ENCODE data around the gene NPY. TPM values are rescaled to one million over a fixed set of nuclear protein-coding genes. Genes with fewer than 3 reads are reported as not detected.

Gene NPY
- total and polyA plus RNA-seq, 4 donors, result 0.47 TPM; not detected in 3

- TF ChIP-seq CTCF (IDR thresholded peaks at IDR 0.05; ENCODE audit: low read depth, low read length, missing input control) (no peak), YY1 (IDR thresholded peaks at IDR 0.05) (no peak), HNF4A (conservative IDR thresholded peaks at IDR 0.05) (no peak), HNF4G (IDR thresholded peaks at IDR 0.05) (no peak)
Measured at GRCh38 chr7:24297362-24297761, 13.4 kb downstream of the NPY start (continued).

GRCh38 chr7:24298696-24299095 lies 14.7 kb downstream of the NPY start:
- Histone ChIP-seq H3K4me1 (ENCODE audit: control insufficient read depth in 4 of 4, insufficient read depth in 4 of 4, low read length in 3 of 4) (no peaks in the 10 kb centered on the region), H3K36me3 (ENCODE audit: control insufficient read depth in 4 of 4, insufficient read depth in 3 of 4, low read depth in 1 of 4, low read length in 3 of 4) (no peaks in the 10 kb centered on the region), H3K27ac (ENCODE audit: low read depth in 1 of 2, low read length in 2 of 2) (no peak overlapping the region), H3K9me3 (ENCODE audit: control insufficient read depth in 4 of 4, low read length in 3 of 4) (no peaks in the 10 kb centered on the region), H3K4me3 (ENCODE audit: low read depth in 1 of 3, low read length in 3 of 3) (no peak overlapping the region), H3K9ac (ENCODE audit: low read depth in 1 of 2, low read length in 2 of 2) (no peak overlapping the region), H3K27me3 (ENCODE audit: control insufficient read depth in 4 of 4, insufficient read depth in 4 of 4, low read length in 3 of 4) (no peaks in the 10 kb centered on the region)
- no peak for DNase-seq (ENCODE audit: low spot score)
- TF ChIP-seq SP1 (IDR thresholded peaks at IDR 0.05) (no peak), HNF4G (IDR thresholded peaks at IDR 0.05) (no peak), JUND (IDR thresholded peaks at IDR 0.05) (no peak), NR2F2 (IDR thresholded peaks at IDR 0.05) (no peak), YY1 (IDR thresholded peaks at IDR 0.05) (no peak), GABPA (IDR thresholded peaks at IDR 0.05 in 1 of 2, conservative IDR thresholded peaks at IDR 0.05 in 1 of 2) (no peak), TAF1 (conservative IDR thresholded peaks at IDR 0.05) (no peak), HNF4A (conservative IDR thresholded peaks at IDR 0.05) (no peak), CTCF (IDR thresholded peaks at IDR 0.05; ENCODE audit: low read depth, low read length, missing input control) (no peak), FOXA1 (IDR thresholded peaks at IDR 0.05) (no peak)
- TF ChIP-seq, protein P1, sequence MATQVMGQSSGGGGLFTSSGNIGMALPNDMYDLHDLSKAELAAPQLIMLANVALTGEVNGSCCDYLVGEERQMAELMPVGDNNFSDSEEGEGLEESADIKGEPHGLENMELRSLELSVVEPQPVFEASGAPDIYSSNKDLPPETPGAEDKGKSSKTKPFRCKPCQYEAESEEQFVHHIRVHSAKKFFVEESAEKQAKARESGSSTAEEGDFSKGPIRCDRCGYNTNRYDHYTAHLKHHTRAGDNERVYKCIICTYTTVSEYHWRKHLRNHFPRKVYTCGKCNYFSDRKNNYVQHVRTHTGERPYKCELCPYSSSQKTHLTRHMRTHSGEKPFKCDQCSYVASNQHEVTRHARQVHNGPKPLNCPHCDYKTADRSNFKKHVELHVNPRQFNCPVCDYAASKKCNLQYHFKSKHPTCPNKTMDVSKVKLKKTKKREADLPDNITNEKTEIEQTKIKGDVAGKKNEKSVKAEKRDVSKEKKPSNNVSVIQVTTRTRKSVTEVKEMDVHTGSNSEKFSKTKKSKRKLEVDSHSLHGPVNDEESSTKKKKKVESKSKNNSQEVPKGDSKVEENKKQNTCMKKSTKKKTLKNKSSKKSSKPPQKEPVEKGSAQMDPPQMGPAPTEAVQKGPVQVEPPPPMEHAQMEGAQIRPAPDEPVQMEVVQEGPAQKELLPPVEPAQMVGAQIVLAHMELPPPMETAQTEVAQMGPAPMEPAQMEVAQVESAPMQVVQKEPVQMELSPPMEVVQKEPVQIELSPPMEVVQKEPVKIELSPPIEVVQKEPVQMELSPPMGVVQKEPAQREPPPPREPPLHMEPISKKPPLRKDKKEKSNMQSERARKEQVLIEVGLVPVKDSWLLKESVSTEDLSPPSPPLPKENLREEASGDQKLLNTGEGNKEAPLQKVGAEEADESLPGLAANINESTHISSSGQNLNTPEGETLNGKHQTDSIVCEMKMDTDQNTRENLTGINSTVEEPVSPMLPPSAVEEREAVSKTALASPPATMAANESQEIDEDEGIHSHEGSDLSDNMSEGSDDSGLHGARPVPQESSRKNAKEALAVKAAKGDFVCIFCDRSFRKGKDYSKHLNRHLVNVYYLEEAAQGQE (IDR thresholded peaks at IDR 0.05), result no peak

DNA sequence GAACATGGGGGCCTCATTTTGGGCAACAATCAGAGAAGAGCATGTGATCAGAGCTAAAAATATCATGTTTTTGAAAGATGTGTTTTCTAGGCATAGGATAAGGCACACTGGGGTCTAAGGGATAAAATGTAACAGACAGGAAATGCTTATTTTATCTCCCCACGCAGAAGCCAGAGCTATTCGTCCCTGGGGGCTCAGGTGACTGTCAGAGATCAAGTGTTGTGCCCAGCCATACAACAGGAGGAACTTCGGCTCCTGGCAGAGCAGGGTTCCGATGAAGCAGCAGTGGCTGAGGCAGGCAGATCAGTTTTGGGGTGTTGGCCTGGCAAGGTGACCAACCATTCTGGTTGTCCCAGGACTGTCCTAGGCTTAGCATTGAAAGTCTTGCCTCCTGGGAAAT lies 15.2 kb downstream of the NPY start:
- DNase-seq (ENCODE audit: low spot score), result no peak
- Histone ChIP-seq H3K27ac (ENCODE audit: low read depth in 1 of 2, low read length in 2 of 2) (no peak overlapping the region), H3K4me3 (ENCODE audit: low read depth in 1 of 3, low read length in 3 of 3) (no peak overlapping the region), H3K4me1 (ENCODE audit: control insufficient read depth in 4 of 4, insufficient read depth in 4 of 4, low read length in 3 of 4) (no peaks in the 10 kb centered on the region), H3K9ac (ENCODE audit: low read depth in 1 of 2, low read length in 2 of 2) (no peak overlapping the region), H3K36me3 (ENCODE audit: control insufficient read depth in 4 of 4, insufficient read depth in 3 of 4, low read depth in 1 of 4, low read length in 3 of 4) (no peaks in the 10 kb centered on the region), H3K9me3 (ENCODE audit: control insufficient read depth in 4 of 4, low read length in 3 of 4) (no peaks in the 10 kb centered on the region), H3K27me3 (ENCODE audit: control insufficient read depth in 4 of 4, insufficient read depth in 4 of 4, low read length in 3 of 4) (no peaks in the 10 kb centered on the region)
- WGBS, result 50% methylated on average over 4 of the region's 4 CpGs
- TF ChIP-seq, protein P1 (IDR thresholded peaks at IDR 0.05), result no peak
- TF ChIP-seq FOXA1 (IDR thresholded peaks at IDR 0.05), result no peak
- no peak for TF ChIP-seq MAX (IDR thresholded peaks at IDR 0.05)
- no peak for TF ChIP-seq RXRA (IDR thresholded peaks at IDR 0.05)
- no peak for TF ChIP-seq TAF1 (conservative IDR thresholded peaks at IDR 0.05)
- TF ChIP-seq YY1 (IDR thresholded peaks at IDR 0.05), result no peak
- TF ChIP-seq HNF4G (IDR thresholded peaks at IDR 0.05), result no peak
- no peak for TF ChIP-seq EGR1 (IDR thresholded peaks at IDR 0.05; ENCODE audit: low read depth in 2 of 2)
- TF ChIP-seq, protein P2, sequence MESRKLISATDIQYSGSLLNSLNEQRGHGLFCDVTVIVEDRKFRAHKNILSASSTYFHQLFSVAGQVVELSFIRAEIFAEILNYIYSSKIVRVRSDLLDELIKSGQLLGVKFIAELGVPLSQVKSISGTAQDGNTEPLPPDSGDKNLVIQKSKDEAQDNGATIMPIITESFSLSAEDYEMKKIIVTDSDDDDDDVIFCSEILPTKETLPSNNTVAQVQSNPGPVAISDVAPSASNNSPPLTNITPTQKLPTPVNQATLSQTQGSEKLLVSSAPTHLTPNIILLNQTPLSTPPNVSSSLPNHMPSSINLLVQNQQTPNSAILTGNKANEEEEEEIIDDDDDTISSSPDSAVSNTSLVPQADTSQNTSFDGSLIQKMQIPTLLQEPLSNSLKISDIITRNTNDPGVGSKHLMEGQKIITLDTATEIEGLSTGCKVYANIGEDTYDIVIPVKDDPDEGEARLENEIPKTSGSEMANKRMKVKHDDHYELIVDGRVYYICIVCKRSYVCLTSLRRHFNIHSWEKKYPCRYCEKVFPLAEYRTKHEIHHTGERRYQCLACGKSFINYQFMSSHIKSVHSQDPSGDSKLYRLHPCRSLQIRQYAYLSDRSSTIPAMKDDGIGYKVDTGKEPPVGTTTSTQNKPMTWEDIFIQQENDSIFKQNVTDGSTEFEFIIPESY (IDR thresholded peaks at IDR 0.05), result no peak
- TF ChIP-seq HNF4A (conservative IDR thresholded peaks at IDR 0.05), result no peak
- no peak for TF ChIP-seq RAD21 (IDR thresholded peaks at IDR 0.05)
- TF ChIP-seq SP1 (IDR thresholded peaks at IDR 0.05), result no peak

Measured in liver (tissue), 9 donors.